ENCODE measurements around the gene IHH. TPM values are rescaled to one million over a fixed set of nuclear protein-coding genes. Genes with fewer than 3 reads are reported as not detected.
A peak's percentile ranks its signal among the peaks of the same experiment; 100 is the strongest.

The IHH gene
- total RNA-seq, 1 donor from 2014 or later: not detected

DNA sequence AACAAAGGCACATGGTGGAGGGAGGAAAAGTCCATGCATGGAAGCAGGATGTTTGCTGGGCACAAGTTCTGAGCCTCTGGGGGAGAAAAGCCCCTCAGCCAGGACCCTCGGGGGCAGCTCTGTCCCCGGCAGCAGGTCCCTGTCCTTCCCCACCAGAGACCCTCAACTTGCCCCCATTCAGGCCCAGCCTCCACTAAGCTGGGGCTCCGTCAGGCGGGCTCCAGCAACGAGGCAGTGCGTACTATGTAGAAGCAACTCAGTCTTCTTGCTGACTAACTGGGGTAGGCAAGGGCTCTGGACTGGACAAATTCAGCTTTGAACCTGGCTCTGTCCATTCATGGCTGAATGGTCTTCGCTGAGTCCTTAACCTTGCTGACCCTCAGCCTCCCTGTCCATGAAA is 42.4 kb downstream of the IHH start:
- no peak for DNase-seq

DNA sequence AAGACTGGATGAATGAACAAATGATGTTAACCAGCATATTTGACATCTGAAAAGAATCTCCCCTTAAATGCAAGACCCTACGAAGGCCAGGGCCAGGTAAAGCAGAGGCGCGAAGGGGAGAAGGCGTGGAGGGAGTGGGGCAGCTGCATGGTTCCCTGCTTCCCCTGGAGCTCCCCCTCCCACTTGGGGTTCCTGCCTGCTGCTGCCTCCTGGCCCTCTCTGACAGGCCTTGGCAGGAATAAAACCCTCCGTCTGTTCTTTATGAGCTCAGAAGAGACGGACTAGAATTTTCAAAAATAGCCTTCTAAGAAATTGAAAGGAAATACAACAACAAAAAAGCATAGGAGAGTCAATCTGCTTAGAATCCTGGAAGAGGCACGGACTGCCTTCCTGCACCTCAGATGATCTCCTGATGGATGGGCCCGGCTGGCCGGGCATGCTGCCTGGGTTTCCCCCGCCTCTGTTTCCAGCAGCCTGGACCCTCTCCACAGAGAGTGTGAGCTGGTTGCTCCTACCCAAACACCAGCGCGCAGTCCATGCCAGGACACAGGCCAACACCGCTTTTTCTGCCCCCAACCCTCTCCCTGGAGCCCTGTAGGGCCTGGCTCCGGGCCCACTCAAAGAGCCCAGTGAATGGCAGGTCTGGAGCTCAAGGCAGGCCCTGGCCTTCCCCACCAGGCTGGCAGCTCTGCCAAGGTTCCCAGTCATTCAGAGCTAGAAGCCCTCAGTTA is 43.4 kb downstream of the IHH start:
- no peak for DNase-seq

GRCh38 chr2:219016721-219017120 is 44.0 kb downstream of the IHH start:
- DNase-seq: no peak

DNA sequence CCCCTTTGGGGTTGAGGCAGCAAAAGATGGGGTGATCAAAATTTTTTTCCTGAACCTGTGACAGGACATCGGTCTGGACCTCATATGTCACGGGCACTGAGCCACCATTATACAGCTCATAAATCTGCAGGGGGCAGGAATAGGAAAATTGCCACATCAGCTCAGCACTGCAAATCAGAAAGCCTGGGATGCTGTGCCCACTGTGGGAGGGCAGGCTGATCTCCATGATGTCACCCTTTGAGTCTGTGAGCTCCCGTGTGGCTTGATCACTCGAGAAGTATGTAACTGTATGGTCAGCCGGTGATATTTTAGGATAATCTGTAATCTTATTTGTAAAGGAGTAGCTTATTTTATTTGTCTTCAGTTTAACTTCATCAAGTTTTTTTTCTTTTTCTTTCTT is 49.8 kb downstream of the IHH start:
- DNase-seq: no peak

- DNase-seq: peak; percentile 29
These were observed 50.5 kb downstream of the IHH start for GRCh38 chr2:219010162-219010756.

DNA sequence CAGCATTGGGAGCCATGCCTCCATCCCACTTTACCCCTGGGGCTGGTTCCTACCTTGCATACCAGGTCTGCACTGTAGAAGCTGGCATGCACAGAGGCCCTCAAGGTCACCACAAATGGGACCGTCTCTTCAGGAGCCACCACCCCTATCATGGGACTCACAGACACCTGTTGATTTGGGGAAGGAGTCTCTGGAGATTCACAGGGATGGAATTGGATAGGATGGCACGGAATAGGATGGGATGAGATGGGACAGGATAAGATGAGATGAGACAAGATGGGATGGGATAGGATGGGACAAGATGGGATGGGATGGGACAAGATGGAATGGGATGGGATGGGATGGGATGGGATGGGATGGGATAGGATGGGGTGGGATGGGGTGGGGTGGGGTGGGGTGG is 51.4 kb downstream of the IHH start:
- DNase-seq: no peak

Other genes with a start within 250 kb of the IHH start
- not detected in 2 replicates for gene PRKAG3, start 229.1 kb downstream of the IHH start, total RNA-seq
- not detected in 2 replicates for gene WNT6, start 201.1 kb downstream of the IHH start, total RNA-seq
- under 0.01 and 0.05 TPM in 2 replicates for gene WNT10A, start 180.1 kb downstream of the IHH start, total RNA-seq
- gene CDK5R2, start 101.3 kb downstream of the IHH start, total RNA-seq: not detected in 2 replicates
- gene FEV, start 75.7 kb downstream of the IHH start, total RNA-seq: not detected in 2 replicates
- not detected in 2 replicates for gene CRYBA2, start 67.5 kb downstream of the IHH start, total RNA-seq
- gene CFAP65, start 19.4 kb downstream of the IHH start, total RNA-seq: not detected in 2 replicates
- 25.7 and 28.8 TPM in 2 replicates for gene NHEJ1, start 99.9 kb upstream of the IHH start, total RNA-seq
- 1.3 and 3.2 TPM in 2 replicates for gene SLC23A3, start 109.1 kb upstream of the IHH start, total RNA-seq
- 25.7 and 29.8 TPM in 2 replicates for gene CNPPD1, start 116.0 kb upstream of the IHH start, total RNA-seq
- 64.1 and 75.4 TPM in 2 replicates for gene RETREG2, start 117.4 kb upstream of the IHH start, total RNA-seq
- gene ZFAND2B, start 145.9 kb upstream of the IHH start, total RNA-seq: 16.7 and 22.5 TPM in 2 replicates
- 31.8 and 52.4 TPM in 2 replicates for gene ABCB6, start 158.0 kb upstream of the IHH start, total RNA-seq
- gene ATG9A, start 168.7 kb upstream of the IHH start, total RNA-seq: 46.5 and 75.4 TPM in 2 replicates
- 17.7 and 29.6 TPM in 2 replicates for gene ANKZF1, start 168.9 kb upstream of the IHH start, total RNA-seq
- 5.7 and 6.5 TPM in 2 replicates for gene GLB1L, start 184.5 kb upstream of the IHH start, total RNA-seq
- 24.3 and 24.7 TPM in 2 replicates for gene STK16, start 184.6 kb upstream of the IHH start, total RNA-seq
- gene TUBA4B, start 192.3 kb upstream of the IHH start, total RNA-seq: 0.09 TPM in 1 of 2 replicates, not detected in the other
- 19.9 and 23.0 TPM in 2 replicates for gene TUBA4A, start 193.0 kb upstream of the IHH start, total RNA-seq
- 24.0 and 27.7 TPM in 2 replicates for gene DNAJB2, start 218.4 kb upstream of the IHH start, total RNA-seq
- gene PTPRN, start 248.5 kb upstream of the IHH start, total RNA-seq: 0.17 TPM in 1 of 2 replicates, not detected in the other